ENCODE measurements around the gene TMEM43. TPM values are rescaled to one million over a fixed set of nuclear protein-coding genes. Genes with fewer than 3 reads are reported as not detected.

The TMEM43 gene
- total RNA-seq, 6 experiments from 2014 or later = 73.3 to 90.8 (median 80.7) TPM

- Mint-ChIP-seq H3K27me3 (ENCODE audit: insufficient read depth) (peaks cover 5% of the 10 kb centered on the region), H3K4me3 (no peak overlapping the region), H3K27ac (peak overlapping the region; percentile 70), H3K36me3 (ENCODE audit: low read depth) (peaks cover 30% of the 10 kb centered on the region), H3K4me1 (ENCODE audit: low read depth) (peaks cover 60% of the 10 kb centered on the region), H3K9me3 (no peaks in the 10 kb centered on the region)
- TF ChIP-seq, protein P1, sequence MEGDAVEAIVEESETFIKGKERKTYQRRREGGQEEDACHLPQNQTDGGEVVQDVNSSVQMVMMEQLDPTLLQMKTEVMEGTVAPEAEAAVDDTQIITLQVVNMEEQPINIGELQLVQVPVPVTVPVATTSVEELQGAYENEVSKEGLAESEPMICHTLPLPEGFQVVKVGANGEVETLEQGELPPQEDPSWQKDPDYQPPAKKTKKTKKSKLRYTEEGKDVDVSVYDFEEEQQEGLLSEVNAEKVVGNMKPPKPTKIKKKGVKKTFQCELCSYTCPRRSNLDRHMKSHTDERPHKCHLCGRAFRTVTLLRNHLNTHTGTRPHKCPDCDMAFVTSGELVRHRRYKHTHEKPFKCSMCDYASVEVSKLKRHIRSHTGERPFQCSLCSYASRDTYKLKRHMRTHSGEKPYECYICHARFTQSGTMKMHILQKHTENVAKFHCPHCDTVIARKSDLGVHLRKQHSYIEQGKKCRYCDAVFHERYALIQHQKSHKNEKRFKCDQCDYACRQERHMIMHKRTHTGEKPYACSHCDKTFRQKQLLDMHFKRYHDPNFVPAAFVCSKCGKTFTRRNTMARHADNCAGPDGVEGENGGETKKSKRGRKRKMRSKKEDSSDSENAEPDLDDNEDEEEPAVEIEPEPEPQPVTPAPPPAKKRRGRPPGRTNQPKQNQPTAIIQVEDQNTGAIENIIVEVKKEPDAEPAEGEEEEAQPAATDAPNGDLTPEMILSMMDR (IDR thresholded peaks at IDR 0.05) = no peak
- no peak for DNase-seq
Measured at GRCh38 chr3:14147617-14148016, 22.8 kb downstream of the TMEM43 start.

- H3K27me3 Mint-ChIP-seq (ENCODE audit: insufficient read depth) = peaks cover 5% of the 10 kb centered on the region
- H3K27ac Mint-ChIP-seq = peak overlapping the region; percentile 70
- no peak overlapping the region for H3K4me3 Mint-ChIP-seq
- no peaks in the 10 kb centered on the region for H3K9me3 Mint-ChIP-seq
- peaks cover 30% of the 10 kb centered on the region for H3K36me3 Mint-ChIP-seq (ENCODE audit: low read depth)
- no peak for DNase-seq
- H3K4me1 Mint-ChIP-seq (ENCODE audit: low read depth) = peaks cover 53% of the 10 kb centered on the region
- TF ChIP-seq, protein P1 (IDR thresholded peaks at IDR 0.05) = peak; percentile 34
Measured at GRCh38 chr3:14148041-14148985, 23.5 kb downstream of the TMEM43 start.

DNA sequence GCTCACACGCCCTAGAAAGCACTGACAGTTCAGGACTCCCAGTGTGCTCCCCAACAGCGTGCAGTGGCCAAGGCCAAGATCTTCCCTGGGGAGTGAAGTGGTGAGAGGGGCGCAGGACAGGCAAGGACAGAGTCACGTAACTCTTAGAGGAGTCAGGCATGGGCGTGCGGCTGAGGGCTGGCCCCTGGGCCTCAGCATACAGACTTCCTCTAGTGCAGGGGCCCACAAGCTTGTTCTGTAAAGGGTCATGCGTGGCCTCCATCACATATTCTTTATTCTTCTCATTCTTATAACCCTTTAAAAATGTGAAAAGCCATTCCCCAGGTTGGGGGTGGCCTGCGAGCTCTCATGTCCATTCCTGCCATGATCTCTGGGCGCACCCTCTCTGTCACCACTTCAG is 25.2 kb downstream of the TMEM43 start:
- H3K4me1 Mint-ChIP-seq (ENCODE audit: low read depth) = peaks cover 36% of the 10 kb centered on the region
- H3K4me3 Mint-ChIP-seq = no peak overlapping the region
- TF ChIP-seq, protein P1 (IDR thresholded peaks at IDR 0.05) = no peak
- no peaks in the 10 kb centered on the region for H3K9me3 Mint-ChIP-seq
- peaks cover 5% of the 10 kb centered on the region for H3K27me3 Mint-ChIP-seq (ENCODE audit: insufficient read depth)
- H3K27ac Mint-ChIP-seq = peak overlapping the region; percentile 85
- no peak for DNase-seq
- peaks cover 34% of the 10 kb centered on the region for H3K36me3 Mint-ChIP-seq (ENCODE audit: low read depth)

DNA sequence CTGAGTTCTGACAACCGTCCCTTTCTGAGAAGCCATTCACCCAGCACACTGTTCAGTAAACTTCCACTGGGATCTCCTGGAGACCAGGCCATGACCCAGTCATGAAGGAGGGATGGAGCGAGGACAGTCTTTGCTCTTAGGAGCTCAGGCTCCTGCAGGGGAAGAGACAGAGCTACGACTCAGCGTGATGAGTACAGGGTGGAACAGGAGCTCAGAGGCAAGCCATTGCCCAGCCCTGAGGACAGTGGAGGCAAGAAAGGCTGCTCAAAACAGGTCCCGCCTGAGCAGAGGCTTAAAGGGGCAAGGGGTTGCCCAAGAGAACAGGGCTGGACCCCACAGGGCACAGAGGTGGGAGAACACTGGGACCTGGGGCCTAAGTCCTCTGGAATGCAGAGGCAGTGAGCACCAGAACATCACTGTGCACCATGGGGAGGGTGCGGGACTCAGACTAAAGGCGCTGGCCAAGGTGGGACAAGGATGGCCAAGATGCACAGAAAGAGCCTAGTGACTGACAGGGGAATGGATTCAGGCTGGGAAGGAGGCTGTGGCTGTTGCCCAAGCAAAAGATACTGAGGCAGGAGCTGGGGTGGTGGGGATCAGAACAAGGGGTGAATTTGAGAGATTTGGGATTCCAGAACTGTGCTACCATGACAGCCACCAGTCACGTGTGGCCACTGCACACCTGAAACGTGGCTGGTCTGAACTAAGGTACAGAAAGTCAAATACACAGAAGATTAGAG is 25.8 kb downstream of the TMEM43 start:
- Mint-ChIP-seq H3K27me3 (ENCODE audit: insufficient read depth) (peaks cover 3% of the 10 kb centered on the region; the same call in 1 of the 2 replicates), H3K9me3 (no peaks in the 10 kb centered on the region), H3K4me1 (ENCODE audit: low read depth) (peaks cover 30% of the 10 kb centered on the region), H3K36me3 (ENCODE audit: low read depth) (peaks cover 31% of the 10 kb centered on the region), H3K4me3 (no peak overlapping the region), H3K27ac (peak overlapping the region; percentile 85)
- no peak for DNase-seq
- TF ChIP-seq, protein P1 (IDR thresholded peaks at IDR 0.05) = no peak

- Mint-ChIP-seq H3K4me1 (ENCODE audit: low read depth) (peaks cover 21% of the 10 kb centered on the region), H3K9me3 (no peaks in the 10 kb centered on the region), H3K36me3 (ENCODE audit: low read depth) (peaks cover 32% of the 10 kb centered on the region), H3K27me3 (ENCODE audit: insufficient read depth) (peaks cover 3% of the 10 kb centered on the region; the same call in 1 of the 2 replicates), H3K27ac (no peak overlapping the region), H3K4me3 (no peak overlapping the region)
- no peak for DNase-seq
- TF ChIP-seq, protein P1 (IDR thresholded peaks at IDR 0.05) = no peak
Measured at GRCh38 chr3:14151471-14152083, 26.7 kb downstream of the TMEM43 start.
